GM18951 (cell line): Measurements from ENCODE around the gene TSPAN7.

Source experiments
- POLR2A ChIP-seq: IDR thresholded peaks from 4 replicates; pipeline ENCODE4 v1.6.1; 2011; ENCODE audit warnings: mild to moderate bottlenecking; ENCODE audit not compliant: insufficient read length, insufficient read depth; ENCODE audit errors: extremely low read depth
- in situ Hi-C: fragments of 300-500 bp; cut with MboI; formaldehyde crosslinking; loops from one replicate; pipeline ENCODE4 v1.12.0; 2022; ENCODE audit warnings: low sequenced_read_pairs, mixed read lengths, inconsistent platforms; ENCODE audit not compliant: unreplicated experiment

The TSPAN7 gene

DNA sequence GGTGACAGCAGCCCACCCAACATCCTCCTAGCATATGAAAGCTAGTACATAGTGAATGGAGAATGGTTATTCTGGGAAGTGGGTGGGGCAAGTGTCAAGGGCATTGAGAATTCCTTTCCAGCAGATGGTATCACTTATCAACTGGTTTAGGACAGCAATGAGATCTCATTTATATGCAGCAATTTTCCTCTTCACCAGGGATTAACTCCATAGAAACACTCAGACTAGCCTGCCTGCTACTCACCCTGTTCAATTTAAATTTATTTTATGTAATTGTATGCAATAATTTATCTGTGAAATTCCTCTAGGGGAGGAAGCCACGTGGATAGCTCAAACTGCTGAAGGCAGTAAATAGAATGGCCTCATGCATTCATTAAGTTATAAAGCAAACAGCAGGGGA is 138.4 kb downstream of the TSPAN7 start:
- TF ChIP-seq POLR2A: no peak
- in situ Hi-C loops: no loop called here

DNA sequence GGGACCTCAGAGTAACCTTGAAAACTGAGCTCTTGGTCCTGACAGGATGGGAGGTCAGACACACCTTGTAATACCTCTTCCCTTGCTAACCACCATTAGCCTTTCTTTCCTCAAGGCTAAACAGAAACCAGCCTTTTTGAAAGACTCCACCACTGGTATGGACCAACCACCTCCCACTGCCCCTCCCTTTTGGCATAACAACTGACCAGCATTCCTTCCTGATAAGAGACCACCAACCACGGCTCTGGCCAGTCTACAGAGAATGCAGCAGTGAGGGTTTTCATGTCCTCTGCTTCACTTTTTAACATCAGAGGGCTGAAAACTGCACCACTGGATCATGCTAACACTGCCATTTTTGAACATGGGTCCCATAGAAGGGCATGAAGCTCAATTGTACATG is 139.7 kb downstream of the TSPAN7 start:
- TF ChIP-seq POLR2A: no peak
- in situ Hi-C loops: no loop called here

DNA sequence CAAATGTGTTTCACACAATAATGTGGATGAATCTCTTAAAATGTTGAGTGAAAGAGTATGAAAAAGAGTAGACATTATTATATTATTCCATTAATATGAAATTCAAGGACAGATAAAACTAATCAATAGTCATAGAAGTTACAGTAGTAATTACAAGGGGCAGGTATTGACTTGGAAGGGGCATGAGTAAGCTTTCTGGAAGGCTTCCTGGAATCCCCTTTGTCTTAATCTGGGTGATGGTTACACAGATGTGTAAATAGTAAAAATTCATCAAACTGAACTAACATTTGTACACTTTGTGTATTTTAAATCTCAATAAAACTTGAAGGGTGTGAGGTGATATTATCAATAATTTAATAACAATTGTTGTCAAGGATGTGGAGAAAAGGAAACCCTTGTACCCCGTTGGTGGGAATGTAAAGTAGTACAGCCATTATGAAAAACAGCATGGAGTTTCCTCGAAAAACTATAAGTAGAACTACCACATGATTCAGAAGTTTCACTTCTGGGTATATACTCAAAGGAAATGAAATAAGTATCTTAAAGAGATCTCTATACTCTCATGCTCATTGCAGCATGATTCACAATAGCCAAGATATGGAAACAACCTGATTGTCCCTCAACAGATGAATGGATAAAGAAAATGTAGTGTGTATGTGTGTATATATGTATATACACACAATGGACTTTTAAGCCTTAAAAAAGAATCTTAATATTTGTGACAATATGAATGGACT is 143.0 kb downstream of the TSPAN7 start:
- no peak for TF ChIP-seq POLR2A
- in situ Hi-C loops: no loop called here

DNA sequence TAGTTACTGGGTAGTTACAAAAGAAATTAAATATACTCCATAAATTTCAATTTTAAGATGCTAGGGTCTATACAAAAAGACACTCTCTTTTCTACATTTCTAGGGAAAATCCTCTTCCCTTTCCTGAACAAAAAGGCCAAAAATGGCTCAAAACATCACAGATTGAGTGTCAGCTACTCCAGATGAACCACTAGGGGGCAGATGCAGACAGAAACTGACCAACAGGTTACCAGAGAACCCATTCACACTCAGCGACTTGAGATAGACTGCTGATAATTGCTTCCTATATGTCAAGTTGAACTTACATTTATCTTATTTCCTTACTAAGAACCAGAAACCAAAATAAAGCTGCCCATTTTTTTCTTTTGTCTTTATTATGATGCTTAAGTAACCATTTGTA is 156.5 kb downstream of the TSPAN7 start:
- in situ Hi-C loops: no loop called here
- TF ChIP-seq POLR2A: no peak

DNA sequence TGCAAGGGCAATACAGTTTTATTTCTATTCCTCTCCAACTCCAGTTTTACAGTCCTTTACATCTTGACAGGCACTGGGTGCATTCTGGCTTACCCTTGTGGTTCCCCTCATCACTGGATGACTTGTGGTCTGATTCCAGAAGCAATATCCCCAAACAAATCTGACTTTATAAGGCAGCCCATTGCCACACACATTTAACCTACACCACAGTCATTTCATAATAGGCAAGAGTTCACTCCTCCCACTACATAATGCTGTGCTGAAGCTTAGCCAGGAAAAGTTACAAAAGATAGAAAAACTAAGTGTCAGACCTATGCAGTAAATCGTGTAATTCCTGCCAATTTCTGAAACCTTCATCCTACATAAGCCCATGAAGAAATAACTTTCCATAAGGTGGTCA is 157.0 kb downstream of the TSPAN7 start:
- in situ Hi-C loops: no loop called here
- no peak for TF ChIP-seq POLR2A

DNA sequence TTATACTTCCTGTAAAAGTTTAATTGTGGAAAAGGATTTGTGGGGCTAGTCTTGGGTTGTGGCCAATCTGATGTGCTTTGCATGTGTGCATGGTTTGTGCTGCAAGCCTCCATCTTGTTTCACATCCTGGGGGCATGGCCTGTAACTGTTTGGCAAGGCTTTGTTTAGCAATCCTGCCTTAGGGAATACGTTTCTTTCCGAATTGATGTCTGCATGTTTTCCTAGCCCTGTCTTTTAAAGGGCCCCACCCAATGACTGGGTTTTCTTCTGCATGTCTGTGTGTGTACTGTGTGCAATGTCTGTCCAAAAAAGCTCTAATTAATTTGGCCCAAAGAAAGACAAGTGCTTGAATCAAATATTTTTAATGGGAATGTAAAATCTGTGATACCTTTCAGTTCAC is 165.3 kb downstream of the TSPAN7 start:
- in situ Hi-C loops: no loop called here
- TF ChIP-seq POLR2A: no peak

DNA sequence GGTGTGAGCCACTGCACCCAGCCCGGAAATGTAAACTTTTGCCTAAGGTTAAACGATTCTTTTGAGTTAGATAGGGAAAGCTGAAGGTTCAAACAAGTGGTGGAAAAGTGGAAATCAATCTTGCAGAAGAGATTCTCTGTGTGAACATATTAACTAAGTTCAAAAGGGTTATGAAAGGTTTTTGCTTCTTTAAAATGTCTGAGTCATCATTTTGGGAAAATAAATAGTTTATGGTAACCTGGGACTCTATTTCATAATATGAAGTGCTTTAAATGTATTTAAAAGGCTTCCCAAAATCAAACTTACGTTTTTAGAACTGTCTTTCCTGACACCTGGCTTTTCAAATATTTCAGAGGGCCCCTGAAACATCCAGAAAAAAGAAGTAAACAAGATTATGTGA is 166.3 kb downstream of the TSPAN7 start:
- in situ Hi-C loops: no loop called here
- no peak for TF ChIP-seq POLR2A

DNA sequence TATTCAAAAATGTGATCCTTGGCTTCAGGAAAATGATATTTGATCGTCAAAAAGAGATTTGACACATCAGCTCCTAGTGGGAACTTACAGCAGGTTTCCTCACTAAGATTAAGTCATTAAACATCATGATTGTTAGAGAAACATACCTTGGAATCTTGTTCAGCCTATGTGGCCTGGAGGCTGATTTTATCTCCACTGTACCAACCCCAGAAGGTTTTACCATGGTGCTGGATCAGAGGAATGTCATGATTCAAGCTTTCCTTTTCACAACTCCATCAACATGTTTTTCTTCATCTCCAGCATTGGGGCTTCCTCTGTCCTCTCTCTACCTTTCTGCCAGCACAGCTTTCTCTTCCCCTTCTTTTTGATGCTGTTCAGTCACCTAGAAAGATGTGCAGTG is 171.5 kb downstream of the TSPAN7 start:
- in situ Hi-C loops: no loop called here
- no peak for TF ChIP-seq POLR2A
